GM23338 (cell line): ENCODE data around the gene ANKHD1. TPM values are rescaled to one million over a fixed set of nuclear protein-coding genes. Genes with fewer than 3 reads are reported as not detected.

ENCODE experiments used
- ATAC-seq: fragments of 200-7000 bp; cut with Tn5 transposase; 3 replicates; pipeline ENCODE4 v1.9.1; 2020
- DNase-seq: peaks from one replicate; pipeline ENCODE4 v3.0.0-alpha.2; 2015; ENCODE audit warnings: low spot score
- H2AFZ ChIP-seq: fragments of 200-600 bp; sonication (generic); 2 replicates; pipeline ENCODE4 v1.8.0; 2016; ENCODE audit warnings: antibody characterized with exemption, mild to moderate bottlenecking, moderate library complexity
- H3F3A ChIP-seq: fragments of 200-600 bp; sonication (generic); replicated peaks from 2 replicates; pipeline ENCODE4 v1.8.0; 2017; ENCODE audit warnings: antibody characterized with exemption, mixed run types, low read depth
- H3K27ac ChIP-seq: fragments of 200-600 bp; sonication (generic); 2 replicates; pipeline ENCODE4 v1.6.1; 2016; ENCODE audit warnings: low read depth
- H3K27me3 ChIP-seq: fragments of 200-600 bp; sonication (generic); 2 replicates; pipeline ENCODE4 v1.8.0; 2016; ENCODE audit warnings: mild to moderate bottlenecking, mixed run types, moderate library complexity; ENCODE audit not compliant: insufficient read depth
- H3K36me3 ChIP-seq: fragments of 200-600 bp; sonication (generic); 2 replicates; pipeline ENCODE4 v1.8.0; 2016; ENCODE audit warnings: mild to moderate bottlenecking; ENCODE audit not compliant: insufficient read depth
- H3K4me1 ChIP-seq: fragments of 200-600 bp; sonication (generic); 2 replicates; pipeline ENCODE4 v1.8.0; 2016; ENCODE audit warnings: mild to moderate bottlenecking, moderate library complexity; ENCODE audit not compliant: insufficient read depth
- H3K4me2 ChIP-seq: fragments of 200-600 bp; sonication (generic); 2 replicates; pipeline ENCODE4 v1.7.1; 2017; ENCODE audit warnings: mixed run types
- H3K4me3 ChIP-seq: fragments of 200-600 bp; sonication (generic); 2 replicates; pipeline ENCODE4 v1.6.1; 2016; ENCODE audit warnings: mixed run types
- H3K79me2 ChIP-seq: fragments of 200-600 bp; sonication (generic); replicated peaks from 2 replicates; pipeline ENCODE4 v1.8.0; 2017; ENCODE audit warnings: mild to moderate bottlenecking; ENCODE audit not compliant: insufficient read depth
- H3K9me2 ChIP-seq: fragments of 200-600 bp; sonication (generic); 2 replicates; pipeline ENCODE4 v1.8.0; 2017; ENCODE audit not compliant: insufficient read depth
- H4K20me1 ChIP-seq: fragments of 200-600 bp; sonication (generic); replicated peaks from 2 replicates; pipeline ENCODE4 v1.8.0; 2017; ENCODE audit warnings: mild to moderate bottlenecking; ENCODE audit not compliant: insufficient read depth
- H3K27ac Mint-ChIP-seq: 2 replicates; pipeline ENCODE4 v1.8.0; 2020; ENCODE audit warnings: inconsistent platforms, mild to moderate bottlenecking, moderate library complexity, mixed read lengths
- H3K27me3 Mint-ChIP-seq: 3 replicates; pipeline ENCODE4 v1.8.0; 2022; ENCODE audit warnings: low read depth, mild to moderate bottlenecking, moderate library complexity, mixed read lengths, inconsistent platforms; ENCODE audit not compliant: insufficient read depth, poor library complexity
- H3K36me3 Mint-ChIP-seq: 3 replicates; pipeline ENCODE4 v1.8.0; 2021; ENCODE audit warnings: low read depth, mild to moderate bottlenecking, inconsistent platforms, moderate library complexity, mixed read lengths
- H3K4me1 Mint-ChIP-seq: 3 replicates; pipeline ENCODE4 v1.8.0; 2020; ENCODE audit warnings: mild to moderate bottlenecking, inconsistent platforms, mixed read lengths
- H3K4me3 Mint-ChIP-seq: 3 replicates; pipeline ENCODE4 v1.8.0; 2021; ENCODE audit warnings: moderate library complexity, mild to moderate bottlenecking, inconsistent platforms, mixed read lengths
- H3K9me3 Mint-ChIP-seq: 3 replicates; pipeline ENCODE4 v1.8.0; 2020; ENCODE audit warnings: moderate library complexity, mild to moderate bottlenecking, inconsistent platforms, mixed read lengths
- CREB1 ChIP-seq: fragments of 250-450 bp; sonication (Bioruptor Pico); IDR thresholded peaks from 2 replicates; pipeline ENCODE4 v1.5.0; 2020; ENCODE audit warnings: low read depth, mild to moderate bottlenecking, moderate library complexity
- CTCF ChIP-seq, 2 experiments: fragments of 200-600 bp in 1 of 2; sonication (generic) in 1 of 2; conservative IDR thresholded peaks; 2 replicates each; pipeline versions ENCODE4 v1.5.1 to v1.6.1; 2016 to 2017; ENCODE audit warnings: antibody characterized with exemption in 2 of 2, low read depth in 2 of 2, mild to moderate bottlenecking in 2 of 2, moderate library complexity in 1 of 2
- ETS1 ChIP-seq: IDR thresholded peaks from 2 replicates; pipeline ENCODE4 v1.6.1; 2016; ENCODE audit warnings: antibody characterized with exemption
- EZH2 ChIP-seq: fragments of 200-600 bp; sonication (generic); IDR thresholded peaks from one replicate; pipeline ENCODE4 v1.8.0; 2017; ENCODE audit warnings: antibody characterized with exemption, mild to moderate bottlenecking, low read depth; ENCODE audit not compliant: unreplicated experiment
- EZH2phosphoT487 ChIP-seq: fragments of 200-600 bp; sonication (generic); IDR thresholded peaks from one replicate; pipeline ENCODE4 v1.8.1; 2018; ENCODE audit warnings: antibody characterized with exemption; ENCODE audit not compliant: unreplicated experiment
- JUNB ChIP-seq: IDR thresholded peaks from one replicate; pipeline ENCODE4 v1.6.1; 2016; ENCODE audit warnings: antibody characterized with exemption; ENCODE audit not compliant: unreplicated experiment
- NANOG ChIP-seq: IDR thresholded peaks from 2 replicates; pipeline ENCODE4 v1.6.1; 2016; ENCODE audit warnings: antibody characterized with exemption, borderline replicate concordance
- POLR2AphosphoS5 ChIP-seq: IDR thresholded peaks from 2 replicates; pipeline ENCODE4 v1.6.1; 2016; ENCODE audit warnings: antibody characterized with exemption, low read depth
- REST ChIP-seq: IDR thresholded peaks from one replicate; pipeline ENCODE4 v1.6.1; 2018; ENCODE audit warnings: antibody characterized with exemption; ENCODE audit not compliant: unreplicated experiment
- STAT1 ChIP-seq: IDR thresholded peaks from one replicate; pipeline ENCODE4 v1.6.1; 2016; ENCODE audit warnings: antibody characterized with exemption; ENCODE audit not compliant: unreplicated experiment
- ZNF114 ChIP-seq: fragments of 250-450 bp; sonication (Bioruptor Pico); IDR thresholded peaks from 2 replicates; pipeline ENCODE4 v1.5.0; 2020; ENCODE audit warnings: mild to moderate bottlenecking, moderate library complexity
- ZNF331 ChIP-seq: fragments of 250-450 bp; sonication (Bioruptor Pico); IDR thresholded peaks from 2 replicates; pipeline ENCODE4 v1.5.0; 2020; ENCODE audit warnings: low read depth, mild to moderate bottlenecking, moderate library complexity
- ZNF462 ChIP-seq: fragments of 250-450 bp; sonication (Bioruptor Pico); IDR thresholded peaks from 2 replicates; pipeline ENCODE4 v1.5.0; 2020; ENCODE audit warnings: mild to moderate bottlenecking, moderate library complexity
- polyA plus RNA-seq: library from polyadenylated mRNA; unstranded; fragments of >200 nt; fragmentation: Nextera tagmentation; extraction: Ambion mirVana; gene quantifications from 2 replicates; pipeline ENCODE4 v1.2.1, GENCODE V29; 2016
- total RNA-seq: library from RNA; depleted of rRNA; stranded (reverse); fragments of >200 nt; shearing (Covaris generic); gene quantifications from 2 replicates; pipeline ENCODE4 v1.2.3, GENCODE V29; 2014

ANKHD1 gene
- total and polyA plus RNA-seq, 2 experiments from 2014 or later, result 73.0 to 119 TPM

- H3K4me3 Mint-ChIP-seq, result no peak overlapping the region
- H3K9me2 ChIP-seq, result no peaks in the 10 kb centered on the region
- TF ChIP-seq EZH2 (no peak), JUNB (no peak), EZH2phosphoT487 (no peak), ZNF331 (CRISPR knock-in tag) (no peak), POLR2AphosphoS5 (no peak), NANOG (no peak), REST (no peak), ZNF114 (CRISPR knock-in tag) (no peak), CTCF (conservative IDR thresholded peaks at IDR 0.05; ENCODE audit: low read depth in 2 of 2) (no peak), CREB1 (CRISPR knock-in tag) (no peak), ETS1 (no peak), STAT1 (no peak), ZNF462 (CRISPR knock-in tag) (no peak)
Measured at GRCh38 chr5:140502834-140503233, 101.2 kb downstream of the ANKHD1 start.

More at GRCh38 chr5:140502834-140503233, 101.2 kb downstream of the ANKHD1 start:
- ATAC-seq, result no peak
- Histone ChIP-seq H3F3A (no peaks in the 10 kb centered on the region), H3K4me3 (no peak overlapping the region), H3K4me2 (no peak overlapping the region), H3K27ac (no peak overlapping the region), H3K36me3 (peaks cover 29% of the 10 kb centered on the region), H2AFZ (no peak overlapping the region), H3K79me2 (no peaks in the 10 kb centered on the region; the same call in 1 of the 2 replicates), H3K27me3 (no peaks in the 10 kb centered on the region), H3K4me1 (no peaks in the 10 kb centered on the region), H4K20me1 (peaks cover 5% of the 10 kb centered on the region; the same call in 1 of the 2 replicates)
- Mint-ChIP-seq H3K9me3 (no peaks in the 10 kb centered on the region), H3K4me1 (no peaks in the 10 kb centered on the region), H3K27me3 (no peaks in the 10 kb centered on the region), H3K36me3 (peaks cover 26% of the 10 kb centered on the region), H3K27ac (no peak overlapping the region)
- no peak for DNase-seq
